HTERT RPE-1 (cell line): ENCODE measurements around the gene KRT78.

Experiments used
- in situ Hi-C: fragments of 300-500 bp; cut with MboI; formaldehyde crosslinking; loops from 4 replicates; pipeline ENCODE4 v1.14.3; 2020; ENCODE audit warnings: low sequenced_read_pairs

KRT78 gene

GRCh38 chr12:52812749-52813148 lies 36.0 kb downstream of the KRT78 start:
- in situ Hi-C loops, result no loop called here

DNA sequence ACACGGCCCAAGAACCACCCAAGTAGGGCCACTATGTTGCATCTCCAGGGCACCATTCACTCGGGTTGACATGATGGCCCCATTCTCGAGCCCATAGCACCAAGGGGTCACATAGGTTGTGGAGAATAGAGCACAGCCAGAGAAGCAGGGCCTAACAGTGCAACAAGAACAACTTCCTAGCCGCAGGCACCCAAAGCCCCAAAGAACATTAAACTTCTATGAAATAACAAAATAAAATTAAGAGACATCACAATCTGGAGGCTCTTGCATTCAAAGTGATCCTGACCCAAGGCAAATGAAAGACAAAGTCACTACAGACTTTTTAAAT lies 36.8 kb downstream of the KRT78 start:
- in situ Hi-C loops, result no loop called here

GRCh38 chr12:52811191-52812072 lies 37.4 kb downstream of the KRT78 start:
- in situ Hi-C loops, result no loop called here

GRCh38 chr12:52810554-52810953 lies 38.2 kb downstream of the KRT78 start:
- in situ Hi-C loops, result no loop called here

DNA sequence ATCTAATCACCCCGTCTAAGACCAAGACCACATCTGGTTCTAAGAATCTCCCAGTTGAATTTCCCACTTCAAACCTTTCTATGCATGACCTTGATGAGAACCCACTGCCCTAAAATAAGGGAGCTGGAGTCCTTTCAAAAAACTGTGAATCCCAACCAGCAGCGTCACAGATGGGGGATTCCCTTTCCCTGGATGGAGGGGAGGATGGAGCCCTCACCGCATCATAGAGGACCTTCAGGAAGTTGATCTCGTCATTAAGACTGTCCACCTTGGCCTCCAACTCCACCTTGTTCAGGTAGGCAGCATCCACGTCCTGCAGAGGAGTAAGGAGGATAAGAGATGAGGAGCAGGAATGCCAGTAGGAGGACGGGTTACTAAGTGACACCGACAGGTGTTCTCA lies 39.6 kb downstream of the KRT78 start:
- in situ Hi-C loops, result no loop called here

DNA sequence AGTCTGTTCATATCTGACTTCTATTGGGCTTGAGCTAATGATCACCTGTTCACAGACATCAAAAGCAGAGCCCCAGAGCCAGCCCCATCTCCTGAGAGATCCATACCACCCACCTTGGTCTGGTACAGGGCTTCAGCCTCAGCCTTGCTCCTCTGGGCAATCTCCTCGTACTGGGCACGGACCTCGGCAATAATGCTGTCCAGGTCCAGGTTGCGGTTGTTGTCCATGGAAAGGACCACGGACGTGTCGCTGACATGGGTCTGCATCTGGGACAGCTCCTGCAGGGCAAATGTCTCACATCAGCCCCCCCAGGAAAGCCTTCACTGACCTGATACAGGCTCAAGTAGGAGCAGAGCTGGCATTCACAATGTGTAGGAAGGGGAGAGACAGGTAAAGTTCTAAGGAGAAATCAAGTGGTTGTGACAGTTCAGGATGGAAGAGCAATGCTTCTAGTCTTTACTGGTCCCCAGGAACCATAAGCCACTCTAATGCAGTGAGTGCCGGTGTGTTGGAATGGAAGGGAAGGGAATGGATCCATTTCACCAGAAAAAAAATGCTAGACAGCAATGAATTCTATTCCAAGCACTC lies 40.1 kb downstream of the KRT78 start:
- in situ Hi-C loops, result no loop called here

- in situ Hi-C loops, result no loop called here
Measured at GRCh38 chr12:52807544-52808470, 41.0 kb downstream of the KRT78 start.

DNA sequence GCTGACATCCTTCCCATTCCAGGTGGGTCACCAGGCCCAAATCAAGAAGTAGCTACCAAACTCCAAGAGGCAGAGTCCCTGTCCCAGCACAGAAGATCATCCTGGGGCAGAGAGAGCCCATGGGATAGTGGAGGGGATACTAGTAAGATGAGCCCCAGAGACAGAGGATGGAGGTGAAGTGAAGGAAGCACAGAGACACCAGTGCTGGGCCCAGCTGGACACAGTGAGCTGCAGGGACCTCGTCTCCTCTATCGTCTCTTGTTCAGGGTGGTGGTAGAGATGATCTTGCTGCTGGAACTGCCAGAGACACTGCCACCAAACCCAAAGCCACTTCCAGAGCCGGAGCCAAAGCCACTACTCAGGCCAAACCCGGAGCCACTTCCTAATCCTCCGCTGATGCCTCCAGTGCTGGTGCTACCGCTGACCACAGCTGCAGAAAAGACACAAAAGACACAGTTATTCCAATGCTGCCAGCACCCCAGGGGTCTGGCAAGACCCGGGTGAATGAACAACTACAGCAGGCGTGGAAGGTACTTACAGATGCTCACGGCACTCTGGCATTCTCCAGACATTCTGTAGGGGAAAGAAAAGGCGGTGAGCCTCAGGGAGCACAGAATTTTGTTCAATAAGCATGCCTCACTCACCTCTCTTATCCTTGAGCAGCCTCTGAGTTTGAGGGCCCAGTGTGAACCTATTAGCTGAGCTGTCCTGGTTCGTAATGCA lies 41.8 kb downstream of the KRT78 start:
- in situ Hi-C loops, result no loop called here

- in situ Hi-C loops, result no loop called here
Measured at GRCh38 chr12:52806169-52806811, 42.5 kb downstream of the KRT78 start.

GRCh38 chr12:52805739-52806138 lies 43.1 kb downstream of the KRT78 start:
- in situ Hi-C loops, result no loop called here

DNA sequence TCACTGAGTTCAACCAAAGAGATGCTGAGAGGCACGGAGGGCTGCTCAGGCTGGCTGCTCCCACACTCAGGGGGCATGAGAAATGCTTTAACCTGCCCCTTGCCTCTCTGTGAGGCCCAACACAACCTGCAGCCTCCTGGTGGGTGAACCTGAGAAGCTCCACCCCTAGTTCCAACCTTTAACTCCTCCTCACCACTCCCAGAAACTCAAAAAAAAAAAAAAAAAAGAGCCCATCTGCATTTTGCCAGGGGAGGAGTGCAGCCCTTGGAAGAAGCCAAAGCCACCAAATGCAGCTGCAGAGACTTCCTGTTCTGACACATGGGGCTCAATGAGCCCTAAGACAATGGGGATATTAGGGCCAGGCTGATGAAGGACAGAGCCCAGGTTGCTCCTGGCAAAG lies 43.8 kb downstream of the KRT78 start:
- in situ Hi-C loops, result no loop called here

- in situ Hi-C loops, result no loop called here
Measured at GRCh38 chr12:52802442-52802841, 46.4 kb downstream of the KRT78 start.

DNA sequence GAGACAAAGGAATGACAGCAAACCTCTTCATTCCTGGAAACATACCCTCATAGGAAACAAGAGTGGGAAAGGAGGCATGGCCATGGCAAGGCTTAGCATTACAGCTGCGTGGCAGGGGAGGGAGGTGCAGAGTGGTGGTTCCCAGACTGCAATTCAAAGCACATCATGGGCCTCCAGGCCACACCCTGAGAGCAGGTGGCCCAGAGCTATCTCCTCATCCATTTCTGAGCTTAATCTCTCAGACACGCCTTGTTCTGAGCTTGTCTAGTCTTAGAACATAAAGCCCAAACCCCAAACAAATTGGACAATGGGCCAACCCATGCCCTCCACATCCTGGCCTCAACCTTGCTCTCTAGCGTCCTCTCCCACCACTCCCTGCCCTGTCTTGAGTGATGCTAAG lies 47.0 kb downstream of the KRT78 start:
- in situ Hi-C loops, result no loop called here

GRCh38 chr12:52800259-52800917 lies 48.4 kb downstream of the KRT78 start:
- in situ Hi-C loops, result no loop called here

DNA sequence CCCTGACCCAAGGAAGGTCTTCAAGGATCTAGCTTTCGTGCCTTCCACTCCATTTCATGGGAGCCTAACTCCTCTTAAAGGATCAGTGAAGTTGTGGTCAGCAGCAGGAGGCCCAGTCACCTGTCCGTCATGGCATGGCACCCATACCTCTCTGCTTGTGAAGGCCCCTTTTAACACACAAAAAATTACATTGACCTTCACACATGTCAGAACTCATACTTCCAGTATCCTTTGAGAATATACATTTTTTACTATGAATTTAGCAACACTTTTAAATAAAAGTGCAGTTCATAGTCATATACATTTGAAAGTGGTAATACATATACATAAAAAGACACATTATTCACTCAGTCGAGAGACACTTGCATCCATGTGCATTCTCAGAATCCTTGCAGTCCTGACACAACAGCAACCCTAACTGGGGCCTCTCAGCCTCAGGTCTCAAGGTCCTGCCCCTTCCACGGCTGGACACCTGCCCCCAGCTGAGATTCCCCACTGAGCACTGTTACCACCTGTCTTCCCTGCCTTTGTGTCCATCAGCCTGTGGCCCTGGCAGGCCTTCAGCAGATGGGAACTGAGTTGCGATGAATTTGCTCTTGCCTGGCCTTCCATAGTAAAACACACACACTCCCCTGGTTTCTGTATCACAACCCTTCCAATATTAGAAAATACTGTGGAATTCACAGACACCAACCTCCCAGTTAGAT lies 49.1 kb downstream of the KRT78 start:
- in situ Hi-C loops, result no loop called here

- in situ Hi-C loops, result no loop called here
Measured at GRCh38 chr12:52798671-52799504, 49.9 kb downstream of the KRT78 start.

- in situ Hi-C loops, result no loop called here
Measured at GRCh38 chr12:52798003-52798670, 50.7 kb downstream of the KRT78 start.

GRCh38 chr12:52797529-52797894 lies 51.3 kb downstream of the KRT78 start:
- in situ Hi-C loops, result no loop called here
